Esophagus muscularis mucosa (tissue), 4 donors: ENCODE data around the gene HSBP1L1.

Source experiments
- EP300 ChIP-seq: sonication (generic); formaldehyde crosslinking; IDR thresholded peaks from one replicate; pipeline ENCODE4 v1.6.1; 2017; ENCODE audit warnings: antibody characterized with exemption
- POLR2A ChIP-seq: fragments of 450-650 bp; IDR thresholded peaks from one replicate; pipeline ENCODE4 v1.6.1; 2017; ENCODE audit warnings: antibody characterized with exemption, moderate library complexity, mild to moderate bottlenecking, low read depth
- POLR2AphosphoS5 ChIP-seq, 2 donors: sonication (generic); formaldehyde crosslinking; IDR thresholded peaks; one replicate each; pipeline ENCODE4 v1.6.1; 2017; ENCODE audit warnings: antibody characterized with exemption in 2 of 2
- TF ChIP-seq, protein P1 (sequence below), 3 experiments: fragments of 200-600 bp in 2 of 3; fragments of 450-650 bp in 1 of 3; sonication (generic) in 2 of 3; IDR thresholded peaks; one replicate each; pipeline ENCODE4 v1.5.1; 2017 to 2019; ENCODE audit warnings: antibody characterized with exemption in 3 of 3, mild to moderate bottlenecking in 2 of 3, moderate library complexity in 1 of 3

DNA sequence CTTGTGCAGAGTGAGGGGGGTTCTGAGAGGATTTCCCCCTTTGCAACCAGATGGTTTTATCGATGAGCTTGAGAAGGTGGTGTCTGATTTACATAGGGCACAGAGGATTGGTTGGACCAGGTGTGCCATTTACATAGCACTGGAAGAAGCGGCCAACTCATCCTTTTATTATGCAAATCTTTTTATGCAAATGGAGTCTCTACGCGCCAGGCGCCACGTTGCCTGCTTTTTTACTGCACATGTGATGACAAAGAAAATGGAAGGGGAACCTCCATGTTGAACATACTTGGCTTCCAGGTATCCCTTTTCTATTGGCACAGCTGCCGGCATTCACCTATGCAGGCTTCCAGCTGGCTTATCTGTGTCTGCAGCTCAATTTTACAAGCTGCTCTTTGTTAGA is 42.3 kb downstream of the HSBP1L1 start:
- TF ChIP-seq, protein P1, sequence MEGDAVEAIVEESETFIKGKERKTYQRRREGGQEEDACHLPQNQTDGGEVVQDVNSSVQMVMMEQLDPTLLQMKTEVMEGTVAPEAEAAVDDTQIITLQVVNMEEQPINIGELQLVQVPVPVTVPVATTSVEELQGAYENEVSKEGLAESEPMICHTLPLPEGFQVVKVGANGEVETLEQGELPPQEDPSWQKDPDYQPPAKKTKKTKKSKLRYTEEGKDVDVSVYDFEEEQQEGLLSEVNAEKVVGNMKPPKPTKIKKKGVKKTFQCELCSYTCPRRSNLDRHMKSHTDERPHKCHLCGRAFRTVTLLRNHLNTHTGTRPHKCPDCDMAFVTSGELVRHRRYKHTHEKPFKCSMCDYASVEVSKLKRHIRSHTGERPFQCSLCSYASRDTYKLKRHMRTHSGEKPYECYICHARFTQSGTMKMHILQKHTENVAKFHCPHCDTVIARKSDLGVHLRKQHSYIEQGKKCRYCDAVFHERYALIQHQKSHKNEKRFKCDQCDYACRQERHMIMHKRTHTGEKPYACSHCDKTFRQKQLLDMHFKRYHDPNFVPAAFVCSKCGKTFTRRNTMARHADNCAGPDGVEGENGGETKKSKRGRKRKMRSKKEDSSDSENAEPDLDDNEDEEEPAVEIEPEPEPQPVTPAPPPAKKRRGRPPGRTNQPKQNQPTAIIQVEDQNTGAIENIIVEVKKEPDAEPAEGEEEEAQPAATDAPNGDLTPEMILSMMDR (IDR thresholded peaks at IDR 0.05), result no peak
- TF ChIP-seq POLR2AphosphoS5 (IDR thresholded peaks at IDR 0.05) (no peak), POLR2A (no peak), EP300 (no peak)
